HG03135 (cell line): ENCODE data around the gene RNF225.
"Not testable (repeated sequence)": the region's sequence is repeated elsewhere in the genome, so short reads cannot be mapped to it uniquely, and the experiment has no call there.

Experiments
- ATAC-seq: cut with Tn5 transposase; IDR thresholded peaks from one replicate; pipeline ENCODE4 v1.9.1; 2021; ENCODE audit warnings: mild to moderate bottlenecking, moderate library complexity; ENCODE audit not compliant: unreplicated experiment

The RNF225 gene

DNA sequence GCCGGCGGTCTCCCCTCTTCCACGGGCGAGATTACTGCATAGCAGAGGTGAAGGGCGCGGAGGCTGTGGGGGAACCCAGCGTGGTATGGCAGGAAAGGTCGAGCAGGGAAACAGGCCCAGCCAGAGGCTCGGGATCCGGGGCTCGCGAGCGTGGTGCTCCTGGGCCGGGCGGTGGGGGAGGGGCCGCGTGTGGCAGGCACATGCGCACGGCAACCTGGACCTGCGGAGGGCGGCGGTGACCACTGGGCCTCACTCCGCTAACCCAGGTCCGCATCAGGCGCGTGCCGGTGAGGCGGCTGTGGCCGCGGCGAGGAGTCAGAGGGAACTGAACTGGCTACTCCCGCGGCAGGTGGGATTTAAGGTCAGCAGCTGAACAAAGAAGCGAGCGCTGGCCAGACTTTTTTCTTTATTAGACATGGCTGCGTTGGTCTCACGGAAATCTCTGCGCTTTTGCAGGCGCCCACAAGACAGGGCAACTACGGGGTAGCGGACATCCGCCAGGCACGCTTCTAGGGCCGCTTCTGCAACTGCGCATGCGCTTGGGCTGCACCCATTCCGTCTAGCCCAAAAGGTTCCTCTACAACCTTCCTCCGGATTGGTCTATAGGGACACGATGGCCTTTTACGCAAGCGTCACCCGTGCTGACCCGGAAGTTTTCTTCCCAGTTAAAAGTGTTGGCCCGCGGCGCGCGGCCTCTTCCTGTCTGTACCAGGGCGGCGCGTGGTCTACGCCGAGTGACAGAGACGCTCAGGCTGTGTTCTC lies 8.7 kb upstream of the RNF225 start, which contains the start of gene RPS5:
RPS5 (plus strand) TSS at position 694 of the 762 bp plus-strand sequence. CDS start 869 bp downstream, outside the sequence.
- ATAC-seq = peak; percentile 81

DNA sequence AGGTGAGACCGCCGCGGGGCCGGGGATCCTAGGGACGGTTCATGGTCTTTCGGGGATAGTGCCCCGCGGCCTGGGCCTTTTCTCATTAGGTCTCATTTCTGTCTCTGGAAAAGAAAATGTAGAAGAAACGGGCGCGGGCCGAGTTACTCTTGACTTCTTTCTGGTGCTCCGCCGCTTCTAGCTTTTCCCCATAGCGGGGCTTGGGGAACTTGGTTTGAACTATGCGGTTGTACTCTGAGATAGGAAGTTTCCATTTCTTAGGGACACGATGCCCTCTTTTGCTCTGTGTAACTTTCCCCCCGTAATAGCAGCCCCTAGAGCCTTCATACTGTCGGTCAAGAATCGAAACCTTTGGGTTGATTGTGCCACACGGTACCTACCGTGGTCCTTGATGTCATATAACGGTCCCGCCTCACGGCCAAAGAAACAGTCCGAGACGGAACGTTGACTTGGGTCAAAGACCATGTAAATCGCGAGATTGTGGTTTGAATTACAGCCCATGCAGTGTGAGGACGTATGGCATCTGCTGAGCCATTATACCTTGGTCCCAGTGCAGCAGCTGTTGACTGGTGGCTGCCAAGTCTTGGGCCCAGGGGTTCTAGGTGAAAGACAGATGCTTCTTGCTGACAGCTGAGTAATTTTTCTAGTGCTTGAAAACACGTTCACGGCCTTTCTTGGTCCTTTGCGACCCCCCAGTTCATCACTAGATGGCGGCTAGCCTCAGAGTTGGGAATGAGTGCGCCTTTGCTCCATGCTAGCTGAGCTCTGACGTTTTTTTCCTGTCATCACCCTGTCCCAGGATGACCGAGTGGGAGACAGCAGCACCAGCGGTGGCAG lies 7.9 kb upstream of the RNF225 start:
- no peak for ATAC-seq

DNA sequence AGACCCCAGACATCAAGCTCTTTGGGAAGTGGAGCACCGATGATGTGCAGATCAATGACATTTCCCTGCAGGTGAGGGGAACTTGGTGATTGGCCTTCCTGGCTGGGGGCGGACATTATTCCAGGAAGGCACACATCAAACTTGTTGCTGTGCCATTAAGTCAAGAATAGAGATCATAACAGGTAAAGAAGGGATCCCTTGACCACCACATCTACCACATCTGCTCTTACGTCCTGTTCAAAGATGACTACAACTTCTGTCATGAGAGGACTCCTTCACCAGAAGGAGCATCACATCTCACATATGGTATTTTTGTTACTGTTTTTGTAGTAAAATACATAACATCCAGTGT lies 7.3 kb upstream of the RNF225 start:
- ATAC-seq = no peak

GRCh38 chr19:58392945-58393724 lies 2.3 kb upstream of the RNF225 start:
- no peak for ATAC-seq

- ATAC-seq = no peak
Observed at GRCh38 chr19:58393725-58394033, 1.8 kb upstream of the RNF225 start.

- no peak for ATAC-seq
Observed at GRCh38 chr19:58394821-58395219, 636 bp upstream of the RNF225 start.

GRCh38 chr19:58395979-58396627 lies 647 bp downstream of the RNF225 start:
- no peak for ATAC-seq

DNA sequence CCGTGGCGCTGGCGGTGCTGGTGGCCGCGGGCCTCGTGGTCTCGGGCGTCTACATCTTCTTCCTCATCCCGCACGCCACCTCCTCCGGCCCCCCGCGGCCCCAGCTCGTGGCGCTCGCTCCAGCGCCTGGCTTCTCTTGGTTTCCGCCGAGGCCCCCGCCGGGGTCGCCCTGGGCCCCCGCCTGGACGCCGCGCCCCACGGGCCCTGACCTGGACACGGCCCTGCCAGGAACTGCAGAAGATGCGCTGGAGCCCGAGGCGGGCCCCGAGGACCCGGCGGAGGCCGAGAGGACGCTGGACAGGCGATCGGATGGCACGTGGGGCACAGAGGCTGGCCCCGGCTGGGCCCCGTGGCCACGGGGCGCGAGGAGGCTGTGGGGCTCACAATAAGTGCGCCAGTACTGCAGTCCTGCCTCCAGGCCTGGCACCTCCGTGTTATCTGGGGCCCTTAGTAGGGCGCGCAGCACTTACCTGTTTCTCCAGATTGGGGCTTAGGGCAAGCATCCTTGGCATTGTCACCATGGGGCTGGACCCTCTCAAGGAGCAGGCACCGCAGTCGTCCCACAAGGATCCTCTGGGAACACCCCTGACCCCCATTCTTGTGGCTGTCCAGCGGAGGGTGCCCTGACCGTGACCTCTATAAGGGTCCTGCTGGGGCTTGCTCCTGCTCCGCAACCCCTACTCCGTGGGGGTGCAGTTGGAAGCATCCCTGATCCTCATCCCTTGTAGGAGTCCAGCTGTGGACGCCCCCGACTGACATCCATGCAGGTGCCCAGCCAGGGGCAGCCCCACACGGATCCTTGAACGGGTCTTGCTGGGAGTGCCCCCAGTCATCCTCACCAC lies 1.5 kb downstream of the RNF225 start:
- no peak for ATAC-seq

- no peak for ATAC-seq
Observed at GRCh38 chr19:58397533-58398037, 2.1 kb downstream of the RNF225 start.

GRCh38 chr19:58398087-58398486 lies 2.6 kb downstream of the RNF225 start:
- ATAC-seq = no peak

- ATAC-seq = no peak
Observed at GRCh38 chr19:58398545-58398944, 3.1 kb downstream of the RNF225 start.

DNA sequence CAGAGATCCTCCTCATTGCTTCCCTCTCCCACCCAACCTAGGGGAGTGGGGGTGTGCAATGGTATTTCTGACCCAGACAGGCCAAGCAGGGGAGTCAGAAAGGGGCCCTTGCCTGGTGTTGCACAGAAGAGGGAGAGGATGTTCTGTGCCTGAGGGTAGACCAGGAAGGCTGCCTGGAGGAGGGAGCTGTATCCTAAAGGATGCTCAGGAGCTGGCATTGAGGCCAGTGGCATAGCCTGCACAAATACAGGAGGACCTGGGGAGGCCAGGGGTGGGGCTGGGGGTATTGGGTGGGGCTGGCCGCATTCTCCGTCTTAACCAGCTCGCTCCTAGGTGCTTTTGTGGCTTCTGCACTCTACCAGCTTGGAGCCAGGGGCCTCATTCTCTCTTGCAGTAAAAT lies 4.4 kb downstream of the RNF225 start:
- no peak for ATAC-seq

DNA sequence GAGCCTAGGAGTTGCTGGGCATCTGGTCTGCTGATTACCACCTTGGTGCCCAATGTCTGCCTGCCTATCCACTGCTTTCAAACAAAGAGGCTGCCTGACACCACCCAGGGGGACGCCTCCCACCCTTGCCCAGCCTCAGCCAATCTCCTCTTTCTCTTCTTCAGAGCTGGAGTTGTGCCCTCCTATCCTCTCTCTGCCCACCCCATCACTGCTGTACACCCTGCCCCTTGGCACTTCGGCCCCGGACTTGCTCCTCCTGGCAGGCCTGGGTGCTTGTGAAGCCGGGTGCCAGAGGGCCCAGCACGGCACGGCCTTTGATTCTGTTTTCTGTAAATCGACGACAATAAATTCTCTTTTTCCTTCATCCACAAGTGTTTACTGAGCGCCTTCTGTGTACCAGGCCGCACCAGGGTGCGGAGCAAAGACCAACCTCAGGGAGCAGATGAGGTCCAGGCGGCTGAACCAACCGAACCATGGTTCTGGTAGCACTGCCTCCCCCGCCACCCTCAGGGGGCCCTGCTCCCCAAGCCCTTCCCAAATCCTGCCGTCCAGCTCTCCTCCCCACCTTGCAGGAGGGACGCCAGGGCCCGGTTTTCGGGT lies 5.0 kb downstream of the RNF225 start:
- ATAC-seq = no peak

- ATAC-seq = peak; percentile 97
Observed at GRCh38 chr19:58400916-58401839, 5.7 kb downstream of the RNF225 start.

DNA sequence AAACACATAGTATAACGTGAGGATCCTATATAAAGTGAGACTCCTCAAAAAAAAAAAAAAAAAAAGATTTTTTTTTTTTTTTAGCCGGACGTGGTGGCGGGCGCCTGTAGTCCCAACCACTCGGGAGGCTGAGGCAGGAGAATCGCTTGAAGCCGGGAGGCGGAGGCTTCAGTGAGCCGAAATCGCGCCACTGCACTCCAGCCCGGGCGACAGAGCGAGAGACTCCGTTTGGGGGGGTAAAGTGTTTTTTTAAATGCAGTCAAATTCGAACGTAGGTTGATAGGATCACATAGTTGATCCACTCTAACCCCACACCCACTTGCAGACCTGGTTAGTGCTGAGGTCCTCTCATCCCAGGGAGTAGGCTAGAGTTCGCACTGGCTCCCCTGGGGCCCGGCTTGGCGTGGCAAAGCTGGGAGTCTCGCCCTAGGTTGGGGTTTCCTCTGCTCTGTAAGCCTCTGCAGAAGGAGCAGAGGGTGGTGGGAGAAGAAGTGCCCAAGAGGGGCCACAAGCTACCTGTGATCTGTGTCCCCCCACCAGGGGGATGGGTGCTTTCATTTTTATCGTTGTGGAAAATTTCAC lies 6.5 kb downstream of the RNF225 start:
- no peak for ATAC-seq

DNA sequence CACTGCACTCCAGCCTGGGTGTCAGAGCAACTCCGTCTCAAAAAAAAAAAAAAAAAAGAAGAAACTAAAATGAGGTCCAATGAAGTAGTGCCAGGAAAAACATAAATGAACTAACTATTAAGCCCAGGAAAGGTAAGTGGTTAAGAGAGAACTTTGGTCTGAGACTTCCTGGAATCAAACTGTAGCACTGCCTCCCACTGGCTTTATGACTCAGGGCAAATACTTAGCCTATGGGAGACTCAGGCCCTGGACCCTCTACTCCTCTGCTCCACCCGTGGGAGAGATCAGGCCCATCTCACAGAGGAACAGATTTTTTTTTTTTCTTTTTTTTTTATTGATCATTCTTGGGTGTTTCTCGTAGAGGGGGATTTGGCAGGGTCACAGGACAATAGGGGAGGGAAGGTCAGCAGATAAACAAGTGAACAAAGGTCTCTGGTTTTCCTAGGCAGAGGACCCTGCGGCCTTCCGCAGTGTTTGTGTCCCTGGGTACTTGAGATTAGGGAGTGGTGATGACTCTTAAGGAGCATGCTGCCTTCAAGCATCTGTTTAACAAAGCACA lies 8.5 kb downstream of the RNF225 start:
- not testable (repeated sequence) for ATAC-seq

- no peak for ATAC-seq
Observed at GRCh38 chr19:58406818-58407657, 11.6 kb downstream of the RNF225 start.
